ENCODE measurements around the gene FBN2.

- TF ChIP-seq, protein P1, sequence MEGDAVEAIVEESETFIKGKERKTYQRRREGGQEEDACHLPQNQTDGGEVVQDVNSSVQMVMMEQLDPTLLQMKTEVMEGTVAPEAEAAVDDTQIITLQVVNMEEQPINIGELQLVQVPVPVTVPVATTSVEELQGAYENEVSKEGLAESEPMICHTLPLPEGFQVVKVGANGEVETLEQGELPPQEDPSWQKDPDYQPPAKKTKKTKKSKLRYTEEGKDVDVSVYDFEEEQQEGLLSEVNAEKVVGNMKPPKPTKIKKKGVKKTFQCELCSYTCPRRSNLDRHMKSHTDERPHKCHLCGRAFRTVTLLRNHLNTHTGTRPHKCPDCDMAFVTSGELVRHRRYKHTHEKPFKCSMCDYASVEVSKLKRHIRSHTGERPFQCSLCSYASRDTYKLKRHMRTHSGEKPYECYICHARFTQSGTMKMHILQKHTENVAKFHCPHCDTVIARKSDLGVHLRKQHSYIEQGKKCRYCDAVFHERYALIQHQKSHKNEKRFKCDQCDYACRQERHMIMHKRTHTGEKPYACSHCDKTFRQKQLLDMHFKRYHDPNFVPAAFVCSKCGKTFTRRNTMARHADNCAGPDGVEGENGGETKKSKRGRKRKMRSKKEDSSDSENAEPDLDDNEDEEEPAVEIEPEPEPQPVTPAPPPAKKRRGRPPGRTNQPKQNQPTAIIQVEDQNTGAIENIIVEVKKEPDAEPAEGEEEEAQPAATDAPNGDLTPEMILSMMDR (IDR thresholded peaks at IDR 0.05; ENCODE audit: borderline replicate concordance, extremely low read depth, low read length, poor library complexity, severe bottlenecking) = no peak
- no peak for TF ChIP-seq EZH2 (IDR thresholded peaks at IDR 0.05; ENCODE audit: borderline replicate concordance, low read depth, low read length, severe bottlenecking)
Measured at GRCh38 chr5:128427921-128428320, 110.1 kb downstream of the FBN2 start.

Data from DND-41 (cell line).